Measurements from ENCODE around the gene TOX3. TPM values are rescaled to one million over a fixed set of nuclear protein-coding genes. Genes with fewer than 3 reads are reported as not detected.

The TOX3 gene
- total and polyA plus RNA-seq, 2 of the 13 experiments (the other 11 are each of a cell fraction or from before 2014, with no cell fraction given): 14.5 to 98.6 TPM

DNA sequence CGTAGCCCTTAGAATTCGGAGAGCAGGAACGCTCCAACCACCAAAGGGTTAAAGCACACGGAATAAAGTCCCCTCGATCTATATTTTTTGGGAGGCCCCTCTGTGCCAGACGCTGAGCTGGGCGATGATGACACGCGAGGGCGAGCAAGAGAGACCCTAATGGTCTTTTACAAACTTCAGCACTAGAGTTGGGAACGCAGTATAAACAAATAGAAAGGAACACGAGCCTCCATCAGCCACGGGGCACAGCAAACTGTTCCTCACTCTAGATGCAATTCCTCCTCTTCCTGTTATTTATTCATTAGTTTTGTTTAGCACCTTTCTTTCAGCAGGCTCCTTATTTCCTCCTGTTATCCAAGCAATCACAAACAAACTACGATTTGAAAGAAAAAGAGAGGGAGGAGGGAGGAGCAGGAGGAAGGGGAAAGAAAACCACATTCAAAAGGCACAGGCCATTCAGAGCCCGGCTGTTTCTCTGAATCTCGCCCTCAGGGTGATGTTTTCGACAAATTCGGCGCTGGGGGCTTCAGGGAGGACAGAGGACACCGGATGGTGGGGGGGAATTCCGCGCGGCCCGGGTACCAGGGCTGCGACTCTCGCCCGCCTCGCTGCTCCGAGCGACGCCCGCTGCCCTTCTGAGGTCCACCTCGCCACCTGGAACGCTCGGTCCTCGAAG lies 1.6 kb downstream of the TOX3 start (continued):
- TF ChIP-seq, protein P1, sequence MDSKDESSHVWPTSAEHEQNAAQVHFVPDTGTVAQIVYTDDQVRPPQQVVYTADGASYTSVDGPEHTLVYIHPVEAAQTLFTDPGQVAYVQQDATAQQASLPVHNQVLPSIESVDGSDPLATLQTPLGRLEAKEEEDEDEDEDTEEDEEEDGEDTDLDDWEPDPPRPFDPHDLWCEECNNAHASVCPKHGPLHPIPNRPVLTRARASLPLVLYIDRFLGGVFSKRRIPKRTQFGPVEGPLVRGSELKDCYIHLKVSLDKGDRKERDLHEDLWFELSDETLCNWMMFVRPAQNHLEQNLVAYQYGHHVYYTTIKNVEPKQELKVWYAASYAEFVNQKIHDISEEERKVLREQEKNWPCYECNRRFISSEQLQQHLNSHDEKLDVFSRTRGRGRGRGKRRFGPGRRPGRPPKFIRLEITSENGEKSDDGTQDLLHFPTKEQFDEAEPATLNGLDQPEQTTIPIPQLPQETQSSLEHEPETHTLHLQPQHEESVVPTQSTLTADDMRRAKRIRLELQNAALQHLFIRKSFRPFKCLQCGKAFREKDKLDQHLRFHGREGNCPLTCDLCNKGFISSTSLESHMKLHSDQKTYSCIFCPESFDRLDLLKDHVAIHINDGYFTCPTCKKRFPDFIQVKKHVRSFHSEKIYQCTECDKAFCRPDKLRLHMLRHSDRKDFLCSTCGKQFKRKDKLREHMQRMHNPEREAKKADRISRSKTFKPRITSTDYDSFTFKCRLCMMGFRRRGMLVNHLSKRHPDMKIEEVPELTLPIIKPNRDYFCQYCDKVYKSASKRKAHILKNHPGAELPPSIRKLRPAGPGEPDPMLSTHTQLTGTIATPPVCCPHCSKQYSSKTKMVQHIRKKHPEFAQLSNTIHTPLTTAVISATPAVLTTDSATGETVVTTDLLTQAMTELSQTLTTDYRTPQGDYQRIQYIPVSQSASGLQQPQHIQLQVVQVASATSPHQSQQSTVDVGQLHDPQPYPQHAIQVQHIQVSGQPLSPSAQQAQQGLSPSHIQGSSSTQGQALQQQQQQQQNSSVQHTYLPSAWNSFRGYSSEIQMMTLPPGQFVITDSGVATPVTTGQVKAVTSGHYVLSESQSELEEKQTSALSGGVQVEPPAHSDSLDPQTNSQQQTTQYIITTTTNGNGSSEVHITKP (CRISPR knock-in tag; IDR thresholded peaks at IDR 0.05; ENCODE audit: low read depth): no peak
- TF ChIP-seq POLR2G (IDR thresholded peaks at IDR 0.05; ENCODE audit: low read depth, low read length) (no peak), ZNF605 (CRISPR knock-in tag; IDR thresholded peaks at IDR 0.05) (peak; percentile 69), ZNF83 (CRISPR knock-in tag; IDR thresholded peaks at IDR 0.05; ENCODE audit: borderline replicate concordance) (peak; percentile 90; the same call in 1 of the 2 replicates), POGZ (CRISPR knock-in tag; IDR thresholded peaks at IDR 0.05) (no peak), ZNF619 (CRISPR knock-in tag; IDR thresholded peaks at IDR 0.05) (0 out of 2 replicates have a peak, but pooled peaks have one; percentile 21), XBP1 (CRISPR knock-in tag; IDR thresholded peaks at IDR 0.05) (no peak), ZBTB7B (CRISPR knock-in tag; IDR thresholded peaks at IDR 0.05) (0 out of 2 replicates have a peak, but pooled peaks have one; percentile 11), ZBTB1 (CRISPR knock-in tag; IDR thresholded peaks at IDR 0.05; ENCODE audit: borderline replicate concordance) (no peak), ISL2 (CRISPR knock-in tag; IDR thresholded peaks at IDR 0.05) (no peak), ZNF414 (CRISPR knock-in tag; IDR thresholded peaks at IDR 0.05) (no peak), ZNF629 (CRISPR knock-in tag; conservative IDR thresholded peaks at IDR 0.05) (no peak), TRIM24 (CRISPR knock-in tag; IDR thresholded peaks at IDR 0.05) (0 out of 2 replicates have a peak, but pooled peaks have one; percentile 30), NFAT5 (CRISPR knock-in tag; IDR thresholded peaks at IDR 0.05) (0 out of 2 replicates have a peak, but pooled peaks have one; percentile 58), ZNF205 (CRISPR knock-in tag; IDR thresholded peaks at IDR 0.05) (no peak), CBX1 (IDR thresholded peaks at IDR 0.05; ENCODE audit: low read depth) (no peak), SALL1 (CRISPR knock-in tag; IDR thresholded peaks at IDR 0.05) (peak; percentile 47), ZNF878 (CRISPR knock-in tag; IDR thresholded peaks at IDR 0.05) (no peak), IRF2 (CRISPR knock-in tag; IDR thresholded peaks at IDR 0.05) (0 out of 2 replicates have a peak, but pooled peaks have one; percentile 22)
- TF ChIP-seq, protein P2, sequence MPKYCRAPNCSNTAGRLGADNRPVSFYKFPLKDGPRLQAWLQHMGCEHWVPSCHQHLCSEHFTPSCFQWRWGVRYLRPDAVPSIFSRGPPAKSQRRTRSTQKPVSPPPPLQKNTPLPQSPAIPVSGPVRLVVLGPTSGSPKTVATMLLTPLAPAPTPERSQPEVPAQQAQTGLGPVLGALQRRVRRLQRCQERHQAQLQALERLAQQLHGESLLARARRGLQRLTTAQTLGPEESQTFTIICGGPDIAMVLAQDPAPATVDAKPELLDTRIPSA (CRISPR knock-in tag; IDR thresholded peaks at IDR 0.05; ENCODE audit: borderline replicate concordance): no peak; the same call in 1 of the 2 replicates
